HG03066 (cell line): Measurements from ENCODE around the gene PBRM1.

ENCODE experiments used
- ATAC-seq: cut with Tn5 transposase; IDR thresholded peaks from one replicate; pipeline ENCODE4 v1.9.1; 2021; ENCODE audit warnings: low read depth; ENCODE audit not compliant: unreplicated experiment

PBRM1 gene

DNA sequence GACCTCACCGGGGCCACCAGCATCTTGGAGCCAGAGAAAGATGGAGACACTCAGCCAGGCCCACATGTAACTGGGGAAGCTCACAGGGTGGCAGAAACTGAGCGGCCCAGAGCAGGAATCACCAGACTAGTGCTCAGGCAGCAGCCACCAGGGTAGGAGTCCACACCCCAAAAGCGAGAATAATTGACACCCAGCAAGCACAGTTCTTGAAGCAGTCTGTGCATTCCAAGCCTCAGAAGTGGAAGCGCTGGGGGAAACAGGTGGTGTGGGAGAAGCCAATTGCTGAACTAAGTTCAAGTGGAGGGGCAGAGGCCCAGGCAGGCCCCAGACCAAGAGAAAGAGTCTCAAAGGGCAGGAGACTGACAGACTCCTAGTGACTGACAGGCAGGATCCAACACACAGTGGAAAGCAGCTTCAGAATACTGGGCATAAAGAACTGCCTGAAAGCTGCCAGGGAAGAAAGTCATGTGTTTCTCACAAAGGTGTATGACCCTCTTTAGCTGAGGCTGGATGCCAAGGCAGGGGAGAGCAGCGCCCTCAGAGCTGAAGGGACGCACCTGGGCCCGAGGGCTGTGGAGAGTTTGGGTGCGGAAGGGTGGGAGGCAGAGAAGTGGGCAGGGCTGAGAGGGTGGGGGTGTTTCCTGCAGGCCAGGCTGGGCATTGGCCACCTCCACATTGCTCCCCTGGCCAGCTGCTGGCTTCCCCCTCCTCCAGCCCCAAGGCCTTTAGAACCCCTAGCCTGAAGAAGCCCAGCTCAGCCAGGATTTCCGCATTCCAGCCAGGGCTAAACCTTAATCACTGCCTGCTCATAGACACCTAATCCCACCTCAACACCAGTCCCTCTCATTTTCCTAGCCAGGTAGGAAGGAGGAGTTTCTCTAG lies 159.8 kb downstream of the PBRM1 start:
- ATAC-seq: no peak

DNA sequence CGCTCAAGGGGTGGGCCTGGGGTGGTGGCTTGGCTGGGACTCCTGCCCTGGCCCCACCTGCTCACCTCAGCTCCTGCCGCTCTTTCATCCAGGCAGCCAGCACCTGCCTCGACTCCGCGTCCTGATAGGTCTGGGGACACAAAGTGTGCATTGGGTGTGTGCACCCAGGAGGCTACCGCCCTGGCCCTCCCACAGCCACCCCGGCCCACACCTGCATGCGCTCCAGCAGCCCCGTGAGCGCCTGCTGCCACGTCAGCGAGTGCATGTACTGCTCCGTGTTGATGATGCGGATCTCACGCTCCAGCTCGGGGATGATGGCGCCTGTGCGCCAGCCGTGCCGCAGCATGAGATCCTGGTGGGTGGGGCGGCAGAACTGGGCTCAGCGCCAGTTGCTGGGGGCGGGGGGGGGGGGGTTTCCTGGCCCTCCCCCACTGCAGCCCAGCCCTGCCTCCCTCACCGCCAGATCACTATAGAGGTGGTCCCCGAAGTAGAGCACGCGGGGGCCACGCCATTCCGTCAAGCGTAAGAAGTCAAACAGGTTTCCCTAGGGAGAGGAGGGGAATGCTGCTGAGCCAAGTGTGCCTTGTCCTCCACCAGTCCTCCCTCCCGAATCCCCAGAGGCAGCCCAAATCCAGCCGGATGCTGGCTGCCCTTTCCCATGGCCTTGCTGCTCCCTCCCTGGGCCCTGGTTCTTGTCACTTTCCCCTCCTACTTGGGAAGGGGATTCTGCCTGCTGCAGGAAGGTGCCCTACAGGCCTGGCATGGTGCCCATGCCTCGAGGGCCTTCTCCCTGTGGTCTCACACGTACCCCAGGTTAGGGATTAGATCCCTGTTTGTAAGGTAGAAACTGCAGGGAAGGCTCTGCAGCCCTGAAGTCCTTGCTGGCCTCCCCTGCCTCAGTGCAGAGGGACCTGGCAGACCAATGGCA lies 160.7 kb downstream of the PBRM1 start:
- no peak for ATAC-seq

DNA sequence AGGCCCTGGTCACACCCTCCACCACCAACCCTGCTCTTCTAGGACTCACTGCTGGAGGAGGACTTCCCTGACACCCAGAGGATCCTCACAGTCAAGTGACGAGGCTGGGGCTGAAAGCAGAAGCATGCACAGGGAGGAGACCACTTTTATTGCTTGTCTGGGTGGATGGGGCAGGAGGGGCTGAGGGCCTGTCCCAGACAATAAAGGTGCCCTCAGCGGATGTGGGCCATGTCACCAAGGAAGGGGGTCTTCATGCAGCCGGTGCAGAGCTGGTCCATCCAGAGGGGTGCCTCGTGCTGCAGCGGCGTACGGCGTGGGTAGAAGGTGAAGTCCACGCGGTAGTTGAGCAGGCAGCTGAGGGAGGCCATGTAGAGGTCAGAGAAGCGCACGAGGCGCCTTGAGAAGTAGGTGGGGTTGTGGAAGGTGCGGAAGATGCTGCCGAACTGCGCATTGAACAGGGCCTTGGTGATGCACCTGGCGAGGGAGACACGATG lies 161.4 kb downstream of the PBRM1 start:
- no peak for ATAC-seq

DNA sequence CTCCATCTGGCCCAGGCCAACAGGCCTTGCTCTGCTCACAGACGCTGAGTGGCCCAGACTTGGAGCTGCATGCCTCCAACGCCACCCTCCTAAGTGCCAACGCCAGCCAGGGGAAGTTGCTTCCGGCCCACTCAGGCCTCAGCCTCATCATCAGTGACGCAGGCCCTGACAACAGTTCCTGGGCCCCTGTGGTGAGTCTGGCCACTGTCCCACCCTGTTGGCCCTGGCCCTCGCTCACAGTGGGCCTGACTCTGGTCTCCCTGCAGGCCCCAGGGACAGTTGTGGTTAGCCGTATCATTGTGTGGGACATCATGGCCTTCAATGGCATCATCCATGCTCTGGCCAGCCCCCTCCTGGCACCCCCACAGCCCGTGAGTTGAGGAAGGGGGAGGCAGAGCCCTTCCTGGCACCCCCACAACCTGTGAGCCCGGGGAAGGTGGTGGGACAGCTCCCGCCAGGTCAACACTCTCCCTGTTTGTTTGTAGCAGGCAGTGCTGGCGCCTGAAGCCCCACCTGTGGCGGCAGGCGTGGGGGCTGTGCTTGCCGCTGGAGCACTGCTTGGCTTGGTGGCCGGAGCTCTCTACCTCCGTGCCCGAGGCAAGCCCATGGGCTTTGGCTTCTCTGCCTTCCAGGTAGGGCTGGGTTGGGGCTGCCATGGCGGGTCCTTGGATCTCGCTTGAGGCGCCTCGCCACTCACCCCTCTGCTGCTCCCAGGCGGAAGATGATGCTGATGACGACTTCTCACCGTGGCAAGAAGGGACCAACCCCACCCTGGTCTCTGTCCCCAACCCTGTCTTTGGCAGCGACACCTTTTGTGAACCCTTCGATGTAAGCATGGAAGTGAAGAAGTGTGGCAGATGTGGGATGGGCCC lies 162.1 kb downstream of the PBRM1 start:
- ATAC-seq: no peak

DNA sequence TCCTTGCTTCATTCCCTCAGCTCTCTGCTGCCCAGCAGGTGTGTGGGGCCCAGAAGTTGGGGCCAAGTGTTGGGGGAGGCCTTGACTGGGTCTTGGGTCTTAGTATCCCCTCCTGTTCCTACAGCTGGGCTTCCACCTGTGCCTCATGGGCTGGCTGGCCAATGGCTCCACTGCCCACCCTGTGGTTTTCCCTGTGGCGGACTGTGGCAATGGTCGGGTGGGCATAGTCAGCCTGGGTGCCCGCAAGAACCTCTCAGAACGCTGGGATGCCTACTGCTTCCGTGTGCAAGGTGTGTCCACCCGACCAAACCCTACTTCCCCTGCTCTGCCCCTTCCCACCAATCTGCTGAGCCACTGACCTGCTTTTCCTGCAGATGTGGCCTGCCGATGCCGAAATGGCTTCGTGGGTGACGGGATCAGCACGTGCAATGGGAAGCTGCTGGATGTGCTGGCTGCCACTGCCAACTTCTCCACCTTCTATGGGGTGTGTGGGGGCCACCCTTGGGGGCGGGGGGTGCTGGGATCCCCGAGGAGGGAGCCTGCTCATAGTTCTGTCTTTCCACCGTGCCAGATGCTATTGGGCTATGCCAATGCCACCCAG lies 163.0 kb downstream of the PBRM1 start:
- ATAC-seq: no peak

DNA sequence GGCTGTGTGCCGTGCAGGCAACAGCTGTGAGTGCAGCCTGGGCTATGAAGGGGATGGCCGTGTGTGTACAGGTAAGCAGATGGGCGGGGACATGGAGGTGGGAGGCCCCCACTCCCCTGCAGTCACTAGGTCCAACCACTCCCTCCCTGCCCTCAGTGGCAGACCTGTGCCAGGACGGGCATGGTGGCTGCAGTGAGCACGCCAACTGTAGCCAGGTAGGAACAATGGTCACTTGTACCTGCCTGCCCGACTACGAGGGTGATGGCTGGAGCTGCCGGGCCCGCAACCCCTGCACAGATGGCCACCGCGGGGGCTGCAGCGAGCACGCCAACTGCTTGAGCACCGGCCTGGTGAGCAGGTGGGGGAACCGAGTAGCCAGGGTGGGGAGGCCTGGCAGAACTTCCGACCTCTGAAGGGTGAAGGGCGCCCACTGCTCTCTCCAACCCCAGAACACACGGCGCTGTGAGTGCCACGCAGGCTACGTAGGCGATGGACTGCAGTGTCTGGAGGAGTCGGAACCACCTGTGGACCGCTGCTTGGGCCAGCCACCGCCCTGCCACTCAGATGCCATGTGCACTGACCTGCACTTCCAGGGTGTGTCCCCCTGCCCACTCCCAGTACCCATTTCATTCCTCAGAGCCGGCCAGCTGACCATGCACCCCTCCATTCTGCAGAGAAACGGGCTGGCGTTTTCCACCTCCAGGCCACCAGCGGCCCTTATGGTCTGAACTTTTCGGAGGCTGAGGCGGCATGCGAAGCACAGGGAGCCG lies 163.6 kb downstream of the PBRM1 start:
- ATAC-seq: no peak

DNA sequence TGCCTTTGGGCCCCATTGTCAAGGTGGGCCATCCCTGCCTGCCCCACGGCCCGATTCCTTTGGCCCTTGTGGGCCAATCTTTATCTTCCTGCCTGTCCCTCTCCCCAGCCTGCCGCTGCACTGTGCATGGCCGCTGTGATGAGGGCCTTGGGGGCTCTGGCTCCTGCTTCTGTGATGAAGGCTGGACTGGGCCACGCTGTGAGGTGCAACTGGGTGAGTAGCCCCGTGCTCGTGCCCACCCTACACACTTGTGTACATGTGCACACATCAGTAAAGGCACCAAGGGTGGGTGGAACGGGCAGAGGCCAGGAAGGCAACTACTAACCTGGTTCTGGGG lies 164.3 kb downstream of the PBRM1 start:
- no peak for ATAC-seq

DNA sequence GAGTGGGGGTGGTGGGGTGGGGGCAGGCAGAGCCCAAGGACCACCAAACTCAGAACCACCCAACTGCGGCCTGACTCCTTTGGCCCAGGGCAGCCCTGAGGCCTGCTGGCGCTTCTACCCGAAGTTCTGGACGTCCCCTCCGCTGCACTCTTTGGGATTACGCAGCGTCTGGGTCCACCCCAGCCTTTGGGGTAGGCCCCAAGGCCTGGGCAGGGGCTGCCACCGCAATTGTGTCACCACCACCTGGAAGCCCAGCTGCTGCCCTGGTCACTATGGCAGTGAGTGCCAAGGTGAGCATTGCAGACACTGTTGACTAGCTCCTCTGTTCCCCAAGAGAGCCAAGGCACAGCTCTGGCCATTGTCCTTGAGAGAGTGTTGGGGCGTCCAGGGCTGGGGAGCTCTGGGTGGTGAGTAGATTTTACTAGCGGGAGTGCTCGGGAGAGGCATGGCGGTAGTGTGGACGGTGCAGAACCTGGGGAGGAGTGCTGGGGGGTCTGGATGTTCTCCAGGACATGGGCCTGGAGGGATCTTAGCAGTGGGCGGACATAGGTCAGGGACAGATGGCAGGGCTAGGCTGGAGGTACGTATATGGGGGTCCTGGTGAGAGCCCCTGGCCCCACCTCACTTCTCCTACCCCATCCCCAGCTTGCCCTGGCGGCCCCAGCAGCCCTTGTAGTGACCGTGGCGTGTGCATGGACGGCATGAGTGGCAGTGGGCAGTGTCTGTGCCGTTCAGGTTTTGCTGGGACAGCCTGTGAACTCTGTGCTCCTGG lies 164.8 kb downstream of the PBRM1 start:
- ATAC-seq: no peak

DNA sequence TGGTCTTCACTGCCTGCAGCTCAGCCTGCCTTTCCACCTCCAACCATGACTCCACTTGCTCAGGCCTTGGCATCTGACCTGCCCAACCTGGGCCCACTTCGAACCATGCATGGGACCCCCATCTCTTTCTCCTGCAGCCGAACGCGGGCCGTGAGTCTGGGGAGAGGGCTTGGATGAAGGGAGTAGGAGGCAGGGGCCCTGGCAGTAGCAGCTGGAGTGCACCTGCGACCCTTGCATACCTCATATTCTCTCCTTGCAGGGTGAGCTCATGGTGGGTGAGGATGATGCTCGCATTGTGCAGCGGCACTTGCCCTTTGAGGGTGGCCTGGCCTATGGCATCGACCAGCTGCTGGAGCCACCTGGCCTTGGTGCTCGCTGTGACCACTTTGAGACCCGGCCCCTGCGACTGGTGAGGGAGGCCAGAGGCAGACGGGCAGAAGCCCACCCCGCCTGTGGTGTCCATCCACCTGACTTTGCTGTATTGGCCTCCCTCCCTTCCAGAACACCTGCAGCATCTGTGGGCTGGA lies 165.5 kb downstream of the PBRM1 start:
- ATAC-seq: no peak

DNA sequence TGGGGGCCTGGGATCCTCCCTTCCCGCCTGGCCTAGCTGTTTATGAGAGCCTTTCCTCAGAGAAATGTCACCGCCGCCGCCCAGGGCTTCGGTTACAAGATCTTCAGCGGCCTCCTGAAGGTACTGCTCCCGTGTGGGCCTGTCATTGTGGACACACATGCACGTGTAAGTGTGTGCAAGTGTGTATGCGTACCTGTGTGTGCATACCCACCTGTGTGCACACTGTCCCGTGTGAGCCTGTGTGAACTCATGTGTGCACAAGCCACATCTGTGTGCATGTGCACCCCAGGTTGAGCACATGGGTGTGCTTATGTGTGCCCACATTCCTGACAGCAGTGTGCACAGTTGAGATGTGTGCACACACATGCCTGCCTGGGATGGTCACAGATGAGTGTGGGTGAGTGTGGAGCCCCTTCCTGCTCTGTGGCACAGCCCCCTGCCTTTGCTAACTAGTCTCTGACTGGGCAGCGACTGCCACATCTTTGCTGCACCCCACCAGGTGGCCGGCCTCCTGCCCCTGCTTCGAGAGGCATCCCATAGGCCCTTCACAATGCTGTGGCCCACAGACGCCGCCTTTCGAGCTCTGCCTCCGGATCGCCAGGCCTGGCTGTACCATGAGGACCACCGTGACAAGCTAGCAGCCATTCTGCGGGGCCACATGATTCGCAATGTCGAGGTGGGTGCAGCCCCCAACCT lies 166.1 kb downstream of the PBRM1 start:
- no peak for ATAC-seq

DNA sequence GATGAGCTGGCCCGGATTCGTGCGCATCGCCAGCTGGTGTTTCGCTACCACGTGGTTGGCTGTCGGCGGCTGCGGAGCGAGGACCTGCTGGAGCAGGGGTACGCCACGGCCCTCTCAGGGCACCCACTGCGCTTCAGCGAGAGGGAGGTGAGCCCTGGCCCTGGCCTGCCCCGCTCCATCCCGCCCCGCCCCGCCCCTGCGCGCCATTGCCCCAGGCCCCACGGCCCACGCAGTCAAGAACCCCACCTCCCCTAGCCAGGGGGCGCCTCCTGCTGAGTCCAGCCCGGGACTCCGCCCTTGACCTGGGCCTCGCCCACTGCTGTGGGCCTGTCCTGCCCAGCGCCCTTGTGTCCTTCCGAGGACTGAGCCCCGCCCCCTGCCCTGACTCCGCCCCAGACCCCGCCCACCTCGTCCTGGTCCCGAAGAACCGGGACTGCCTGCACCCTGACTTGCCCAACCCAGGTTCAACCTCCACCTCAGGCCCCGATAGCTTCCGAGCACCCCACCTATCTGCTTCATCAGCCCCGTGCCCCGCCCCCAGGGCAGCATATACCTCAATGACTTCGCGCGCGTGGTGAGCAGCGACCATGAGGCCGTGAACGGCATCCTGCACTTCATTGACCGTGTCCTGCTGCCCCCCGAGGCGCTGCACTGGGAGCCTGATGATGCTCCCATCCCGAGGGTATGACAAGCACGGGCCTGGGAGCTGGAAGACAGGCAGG lies 166.8 kb downstream of the PBRM1 start:
- no peak for ATAC-seq

DNA sequence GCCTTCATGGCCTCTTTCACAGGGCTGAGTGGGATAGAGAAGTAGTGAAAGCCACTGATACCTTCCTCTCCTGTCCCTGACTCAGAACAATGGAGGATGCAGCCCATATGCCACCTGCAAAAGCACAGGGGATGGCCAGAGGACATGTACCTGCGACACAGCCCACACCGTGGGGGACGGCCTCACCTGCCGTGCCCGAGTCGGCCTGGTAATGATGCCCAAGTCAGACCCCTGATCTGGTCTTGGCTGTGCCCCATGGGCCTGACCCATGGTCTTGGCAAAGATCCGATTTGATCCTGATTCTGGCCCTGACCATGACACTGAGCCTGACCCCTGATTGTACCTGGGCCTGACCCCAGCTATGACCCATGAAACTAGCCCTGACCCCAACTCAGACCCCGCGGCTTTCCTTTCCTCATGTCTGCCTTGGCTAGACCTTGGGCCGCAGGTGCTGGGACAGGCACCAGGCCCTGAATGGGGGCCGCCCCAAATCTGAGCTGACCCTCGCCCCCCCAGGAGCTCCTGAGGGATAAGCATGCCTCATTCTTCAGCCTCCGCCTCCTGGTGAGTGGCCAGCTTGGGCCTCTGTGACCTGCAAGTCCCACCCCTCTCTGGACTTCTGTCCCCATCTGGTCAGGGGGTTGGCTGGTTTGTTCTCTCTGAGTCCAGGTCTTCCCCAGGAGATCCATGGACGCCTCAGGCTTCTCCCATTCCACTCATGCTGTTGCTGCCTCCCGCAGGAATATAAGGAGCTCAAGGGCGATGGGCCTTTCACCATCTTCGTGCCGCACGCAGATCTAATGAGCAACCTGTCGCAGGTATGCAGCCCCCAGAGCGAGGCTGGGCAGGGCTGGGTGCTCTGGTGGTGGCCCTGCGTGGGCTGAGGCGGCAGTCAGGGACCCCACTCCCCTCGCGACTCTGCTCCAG lies 167.7 kb downstream of the PBRM1 start:
- no peak for ATAC-seq

DNA sequence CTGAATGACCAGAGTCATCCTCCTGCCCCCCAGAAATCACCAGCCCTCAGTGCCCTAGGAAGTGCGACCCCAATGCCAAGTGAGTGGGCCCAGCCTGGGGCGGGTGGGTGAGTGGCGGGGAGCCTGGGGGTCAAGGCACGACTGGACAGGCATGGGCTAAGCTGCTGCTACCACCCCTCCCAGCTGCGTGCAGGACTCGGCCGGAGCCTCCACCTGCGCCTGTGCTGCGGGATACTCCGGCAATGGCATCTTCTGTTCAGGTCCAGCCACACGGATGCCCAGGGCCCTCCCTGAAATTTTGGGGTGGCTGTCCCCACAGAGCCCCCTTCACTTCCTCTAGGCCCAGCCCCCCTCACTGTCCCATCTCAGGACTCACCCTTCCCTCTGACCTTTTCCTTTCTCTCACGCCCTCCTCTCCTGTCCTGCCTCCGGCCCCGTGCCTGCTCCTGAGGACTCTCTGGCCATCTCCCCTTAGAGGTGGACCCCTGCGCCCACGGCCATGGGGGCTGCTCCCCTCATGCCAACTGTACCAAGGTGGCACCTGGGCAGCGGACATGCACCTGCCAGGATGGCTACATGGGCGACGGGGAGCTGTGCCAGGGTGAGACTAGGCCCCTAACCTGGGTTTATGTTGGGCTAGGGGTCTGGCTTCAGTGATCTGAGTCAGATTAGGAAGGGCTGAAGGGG lies 169.1 kb downstream of the PBRM1 start:
- ATAC-seq: no peak

DNA sequence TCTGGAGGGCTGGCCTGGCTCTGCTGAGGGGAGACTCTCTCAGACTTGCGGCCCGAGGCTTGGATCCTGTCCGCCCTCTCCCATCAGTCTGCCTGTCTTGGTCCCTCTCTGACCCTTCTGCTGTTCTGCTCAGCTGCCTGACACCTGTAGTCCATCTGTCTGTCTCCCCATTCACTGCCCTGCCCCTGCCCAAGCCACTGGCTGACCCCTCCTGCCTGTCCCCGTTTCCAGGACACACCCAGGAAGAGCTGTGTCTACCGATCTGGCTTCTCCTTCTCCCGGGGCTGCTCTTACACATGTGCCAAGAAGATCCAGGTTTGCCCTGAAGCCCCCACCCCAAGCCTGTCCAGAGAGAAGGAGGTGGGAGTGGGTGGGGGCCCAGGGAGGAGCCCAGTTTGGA lies 170.5 kb downstream of the PBRM1 start:
- no peak for ATAC-seq

DNA sequence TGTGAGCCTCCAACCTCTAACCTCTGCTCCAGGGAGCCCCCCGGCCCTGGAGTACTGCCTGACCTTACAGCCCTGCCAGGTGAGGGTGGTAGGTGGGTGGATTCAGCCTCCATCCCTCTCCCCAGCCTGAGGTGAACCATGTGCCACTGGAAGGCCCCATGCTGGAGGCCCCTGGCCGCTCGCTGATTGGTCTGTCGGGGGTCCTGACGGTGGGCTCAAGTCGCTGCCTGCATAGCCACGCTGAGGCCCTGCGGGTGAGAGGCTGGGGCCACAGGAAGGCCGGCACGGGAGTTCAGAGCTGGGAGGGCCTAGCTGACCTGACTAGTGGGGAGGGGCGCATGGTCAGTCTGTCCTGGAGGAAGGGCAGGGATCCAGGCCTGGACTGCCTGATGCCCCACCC lies 171.1 kb downstream of the PBRM1 start:
- ATAC-seq: no peak

DNA sequence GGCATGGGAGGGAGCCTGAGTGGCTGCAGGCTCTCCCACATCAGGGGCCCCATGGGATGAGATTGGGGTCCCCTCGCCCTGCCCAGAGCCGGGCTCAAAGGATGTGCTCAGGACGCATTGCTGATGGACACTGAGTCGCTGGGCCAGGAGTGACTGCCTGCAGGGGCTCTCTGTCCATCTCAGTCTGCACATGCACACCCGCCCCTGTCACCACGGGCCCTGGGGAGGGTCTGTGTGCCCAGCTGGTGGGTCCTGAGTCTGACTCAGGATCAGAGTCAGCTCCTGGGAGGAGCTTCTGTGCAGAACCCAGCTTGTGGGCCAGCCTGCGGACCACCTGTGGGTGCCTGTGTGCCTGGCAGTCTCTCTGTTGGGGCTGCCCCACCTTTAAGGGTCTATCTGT lies 172.4 kb downstream of the PBRM1 start:
- ATAC-seq: no peak
